KBM-7 (cell line): ENCODE data around the gene NDRG3.

ENCODE experiments used
- DNase-seq: peaks from one replicate; pipeline ENCODE4 v3.0.0-alpha.2; 2015
- in situ Hi-C: fragments of 300-500 bp; cut with MboI; formaldehyde crosslinking; loops from 2 replicates; pipeline ENCODE4 v1.14.3; 2020; ENCODE audit warnings: low sequenced_read_pairs, low pct_unique_long_range_greater_than_20kb, mixed read lengths

The NDRG3 gene

GRCh38 chr20:36745927-36746659 is at the start of gene NDRG3:
Gene NDRG3 (minus strand): TSS chr20:36746090. CDS start chr20:36721735, 24,355 bp downstream.
- DNase-seq, result peak; percentile 90
- in situ Hi-C loops, result no loop called here

DNA sequence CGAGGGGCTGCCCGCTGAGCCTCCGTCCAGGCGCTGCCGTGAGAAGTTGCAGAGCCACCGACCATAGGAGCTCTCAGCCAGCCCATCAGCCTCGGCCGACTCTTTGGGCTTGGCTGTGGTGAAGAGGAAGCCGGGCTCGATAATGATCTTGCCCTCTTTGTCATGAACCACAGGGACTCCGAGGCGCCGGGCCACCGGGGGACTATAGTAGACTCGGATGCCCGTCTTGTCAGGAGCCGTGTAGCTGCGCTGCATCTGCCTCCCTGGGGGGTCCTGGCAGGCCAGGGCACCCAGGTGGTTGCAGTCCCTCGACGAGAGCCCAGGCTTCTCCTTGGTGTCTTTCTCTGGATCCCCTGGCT is 48.2 kb upstream of the NDRG3 start:
- in situ Hi-C loops, result no loop called here
- DNase-seq, result no peak

DNA sequence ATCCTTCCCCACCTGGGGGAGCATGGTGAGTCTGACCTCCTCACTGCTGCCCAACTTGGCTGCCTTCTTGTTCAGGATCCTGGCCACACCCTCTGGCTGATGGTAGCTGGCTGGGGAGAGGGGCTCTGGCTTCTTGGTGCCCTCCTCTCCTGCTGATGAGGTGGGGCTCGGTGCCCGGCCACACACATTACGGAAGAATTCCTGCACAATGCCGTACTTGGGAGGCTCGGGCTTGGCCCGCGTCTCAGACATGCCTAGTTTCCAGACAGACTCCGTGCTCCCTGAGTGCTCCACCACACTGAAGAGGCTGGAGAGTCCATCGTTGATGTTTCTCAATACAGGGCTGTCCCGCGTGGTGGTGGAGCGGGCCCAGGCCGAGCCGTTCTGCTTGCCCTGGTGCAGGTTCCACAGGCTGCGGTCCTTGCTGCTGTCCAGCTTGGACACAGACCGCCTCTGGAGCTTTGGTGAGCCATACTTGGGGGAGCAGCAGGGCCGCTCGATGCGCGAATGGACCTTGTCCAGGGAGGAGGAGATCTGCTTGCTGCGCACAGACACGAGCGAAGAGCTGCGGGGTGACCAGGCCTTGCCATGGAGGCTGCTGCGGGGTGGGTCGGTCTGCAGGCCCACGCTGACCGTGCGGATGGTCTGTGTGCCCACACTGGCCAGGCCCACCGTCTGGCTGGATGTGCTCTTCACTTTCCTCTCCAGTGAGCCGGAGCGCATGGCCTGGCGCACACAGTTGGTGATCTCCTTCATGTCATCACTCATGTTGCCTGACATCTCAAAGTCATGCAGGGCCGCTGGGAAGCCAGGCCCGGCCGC is 47.6 kb upstream of the NDRG3 start:
- in situ Hi-C loops, result no loop called here
- DNase-seq, result no peak

GRCh38 chr20:36792422-36792821 is 46.5 kb upstream of the NDRG3 start:
- peak; percentile 29 for DNase-seq
- in situ Hi-C loops, result no loop called here

DNA sequence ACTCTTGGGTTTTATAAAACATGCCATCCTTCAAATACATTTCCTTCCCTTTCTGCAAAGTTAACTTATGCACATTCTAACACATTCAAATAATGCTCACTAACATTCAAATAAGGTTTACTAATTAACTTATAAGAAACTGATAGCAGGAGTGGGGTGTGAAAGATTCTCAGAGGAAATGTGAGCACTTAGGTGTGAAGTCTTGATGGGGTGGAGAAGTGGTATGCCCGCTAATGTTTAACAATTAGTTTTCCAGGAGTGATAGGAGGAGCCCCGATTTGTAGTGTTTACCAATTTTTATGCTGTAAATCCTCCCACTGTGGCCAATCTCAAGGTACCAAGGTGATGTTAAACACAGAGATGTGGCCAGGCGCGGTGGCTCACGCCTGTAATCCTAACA is 46.0 kb upstream of the NDRG3 start:
- in situ Hi-C loops, result no loop called here
- DNase-seq, result no peak

- no peak for DNase-seq
- in situ Hi-C loops, result no loop called here
These were observed 40.8 kb upstream of the NDRG3 start for GRCh38 chr20:36786663-36787062.

- in situ Hi-C loops, result no loop called here
- DNase-seq, result no peak
These were observed 40.4 kb upstream of the NDRG3 start for GRCh38 chr20:36786246-36786645.

- DNase-seq, result no peak
- in situ Hi-C loops, result no loop called here
These were observed 39.4 kb upstream of the NDRG3 start for GRCh38 chr20:36785308-36785707.

- in situ Hi-C loops, result no loop called here
- DNase-seq, result no peak
These were observed 39.0 kb upstream of the NDRG3 start for GRCh38 chr20:36784900-36785299.

DNA sequence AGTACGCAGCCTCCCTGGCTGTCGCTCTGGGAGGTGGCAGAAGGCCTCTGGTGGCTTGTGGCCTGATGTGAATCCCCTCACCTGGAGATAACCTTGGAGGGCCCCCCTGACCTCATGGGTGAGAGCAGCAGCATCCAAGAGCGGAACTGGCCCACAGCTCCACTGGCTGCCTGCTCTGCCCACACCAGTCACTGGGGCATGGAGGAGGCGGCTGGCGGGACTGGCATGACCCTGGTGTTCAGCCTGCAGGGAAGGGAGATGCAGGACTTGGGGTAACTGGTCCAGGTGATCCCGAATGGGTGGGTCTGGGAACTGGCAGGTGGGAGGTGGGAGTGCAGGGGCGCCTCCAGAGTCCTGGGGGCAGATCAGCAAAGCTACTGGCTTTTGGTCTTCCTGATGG is 38.2 kb upstream of the NDRG3 start:
- no peak for DNase-seq
- in situ Hi-C loops, result no loop called here

DNA sequence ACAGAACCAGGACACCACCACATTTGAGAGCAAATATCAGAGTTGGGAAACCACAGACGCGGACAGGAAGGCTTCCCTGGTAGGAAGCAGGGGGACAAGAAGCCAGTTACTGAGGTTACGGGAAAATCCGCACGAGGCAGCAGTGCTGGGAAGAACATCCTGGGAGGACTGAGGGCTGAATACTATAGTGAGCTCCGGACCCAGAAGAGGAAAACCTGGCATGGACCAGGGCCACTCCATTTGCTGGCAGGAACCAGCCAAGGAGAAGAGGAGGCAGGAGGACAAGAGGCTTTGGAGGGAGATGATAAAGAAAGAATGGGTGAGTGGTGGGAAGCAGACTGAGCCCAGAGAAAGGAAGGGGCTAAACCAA is 33.8 kb upstream of the NDRG3 start:
- in situ Hi-C loops, result no loop called here
- DNase-seq, result no peak

DNA sequence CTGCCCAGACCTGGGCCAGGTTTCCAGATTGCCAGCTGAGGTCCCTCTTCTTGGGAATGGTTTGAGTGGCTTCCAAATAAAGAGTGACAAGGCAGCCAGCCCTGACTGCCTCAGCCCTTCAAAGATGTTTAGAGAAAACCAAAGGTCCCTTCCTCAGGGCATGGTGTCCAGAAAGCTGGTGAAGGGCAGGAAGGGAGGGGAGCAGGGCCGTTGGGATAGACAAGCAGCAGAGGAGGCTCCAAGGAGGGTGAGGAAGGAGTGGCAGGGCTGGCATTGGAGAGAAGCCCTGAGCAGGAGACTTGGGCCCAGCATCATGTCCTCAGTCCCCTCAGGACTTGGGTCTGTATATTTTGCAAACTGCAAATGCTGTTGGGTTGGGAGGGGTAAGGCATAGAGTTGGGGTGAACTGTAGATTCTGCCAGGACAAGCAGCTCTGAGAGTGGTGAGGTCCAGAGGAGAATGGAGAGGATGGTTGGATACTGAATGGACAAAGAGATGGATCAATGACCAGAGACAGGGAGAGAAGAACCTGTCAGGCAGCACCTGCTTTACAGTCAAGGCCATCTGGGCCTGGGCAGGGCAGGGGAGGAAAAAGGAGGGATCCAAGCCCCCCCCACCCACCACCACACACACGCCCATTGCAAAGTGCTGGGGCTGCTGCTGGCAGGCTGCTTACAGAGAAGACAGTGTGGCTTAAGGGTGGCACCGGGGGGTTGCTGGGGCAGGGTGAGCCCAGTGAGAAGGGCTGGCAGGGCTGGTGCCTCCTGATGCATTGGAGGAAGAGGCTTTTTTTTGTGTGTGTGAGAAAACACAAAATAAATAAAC is 33.2 kb upstream of the NDRG3 start:
- DNase-seq, result no peak
- in situ Hi-C loops, result no loop called here

DNA sequence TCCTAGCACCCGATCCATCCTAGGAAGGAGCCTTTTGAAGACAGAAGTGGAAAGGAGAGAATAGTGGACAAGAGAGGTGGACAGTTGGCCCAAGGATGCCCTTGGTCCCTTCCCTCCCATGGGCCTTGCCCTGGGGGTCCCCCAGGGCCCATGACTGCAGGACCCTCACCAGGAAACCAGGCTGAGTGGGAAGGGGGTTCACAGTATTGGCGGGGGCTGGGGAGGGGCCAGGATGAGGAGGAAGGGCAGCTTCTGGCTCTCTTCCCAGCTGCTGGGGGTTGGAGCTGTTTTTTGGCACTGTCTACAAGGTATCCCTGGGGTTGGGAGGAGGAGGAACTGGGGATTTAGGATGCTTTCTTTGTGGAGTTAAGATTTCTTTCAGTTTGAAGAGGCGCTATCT is 31.7 kb upstream of the NDRG3 start:
- in situ Hi-C loops, result no loop called here
- DNase-seq, result no peak

GRCh38 chr20:36777167-36777566 is 31.3 kb upstream of the NDRG3 start:
- in situ Hi-C loops, result no loop called here
- no peak for DNase-seq

GRCh38 chr20:36775826-36776225 is 29.9 kb upstream of the NDRG3 start:
- no peak for DNase-seq
- in situ Hi-C loops, result no loop called here

- no peak for DNase-seq
- in situ Hi-C loops, result no loop called here
These were observed 29.3 kb upstream of the NDRG3 start for GRCh38 chr20:36775196-36775595.

- DNase-seq, result peak; percentile 98
- in situ Hi-C loops, result no loop called here
These were observed 27.9 kb upstream of the NDRG3 start, which contains the start of gene DSN1 for GRCh38 chr20:36773597-36774390. Gene DSN1 (minus strand): TSS chr20:36773763. CDS start chr20:36771458, 2,305 bp downstream.

DNA sequence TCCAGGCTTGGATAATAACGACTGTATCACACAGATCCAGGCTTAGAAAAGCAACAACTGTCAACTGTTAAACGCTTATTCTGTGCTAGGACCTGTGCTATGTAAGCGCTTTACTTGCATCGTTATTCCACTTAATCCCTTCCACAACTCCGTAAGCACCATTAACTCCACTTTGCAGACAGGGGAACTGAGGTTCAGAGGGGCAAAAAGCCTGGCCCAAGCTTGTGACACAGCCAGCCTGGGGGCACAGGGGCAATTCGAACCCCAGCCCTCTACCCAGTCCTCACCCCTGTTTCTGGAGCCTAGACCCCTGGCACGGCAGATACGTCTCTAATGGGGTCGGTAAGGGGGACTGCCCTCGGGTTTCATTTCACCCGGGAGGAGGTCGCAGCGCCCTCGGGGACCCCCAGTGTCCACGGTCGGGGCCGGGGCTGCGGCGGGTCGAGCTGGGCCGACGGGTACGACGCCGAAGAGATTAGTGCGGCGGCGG is 27.3 kb upstream of the NDRG3 start:
- no peak for DNase-seq
- in situ Hi-C loops, result no loop called here

DNA sequence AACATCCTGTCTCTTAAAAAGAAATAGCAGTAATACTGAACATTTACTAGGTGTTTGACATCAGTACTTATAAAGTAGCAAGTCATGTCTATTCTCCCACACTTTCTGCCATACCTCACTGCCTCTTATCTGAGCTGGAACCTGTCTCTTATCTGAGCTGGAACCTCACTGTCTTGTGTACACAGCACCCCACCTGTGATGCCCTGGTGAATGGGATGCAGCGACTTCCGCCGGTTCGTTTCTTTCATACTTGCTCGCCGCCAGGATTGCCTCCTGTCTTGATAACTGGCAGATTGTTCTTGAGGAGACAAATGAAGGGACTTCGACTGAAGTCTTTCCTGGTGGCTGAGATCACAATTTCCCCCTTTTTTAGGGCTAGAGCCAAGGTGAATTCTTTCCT is 24.8 kb upstream of the NDRG3 start:
- in situ Hi-C loops, result no loop called here

More for the DNA sequence above, 24.8 kb upstream of the NDRG3 start:
- no peak for DNase-seq
